Dermis microvascular lymphatic vessel endothelial cell (primary cell): ENCODE results near the gene MNX1. TPM values are rescaled to one million over a fixed set of nuclear protein-coding genes. Genes with fewer than 3 reads are reported as not detected.

ENCODE experiments used
- DNase-seq, 2 donors: peaks; one replicate each; pipeline versions ENCODE4 v3.0.0 to v3.0.0-alpha.2; 2010; ENCODE audit warnings: low read depth in 2 of 2
- total RNA-seq: library from RNA; depleted of rRNA; stranded (reverse); fragments of >200 nt; gene quantifications from 2 replicates; pipeline ENCODE4 v1.2.1, GENCODE V29; 2014

MNX1 gene
- under 0.01 TPM in 2 replicates for total RNA-seq

DNA sequence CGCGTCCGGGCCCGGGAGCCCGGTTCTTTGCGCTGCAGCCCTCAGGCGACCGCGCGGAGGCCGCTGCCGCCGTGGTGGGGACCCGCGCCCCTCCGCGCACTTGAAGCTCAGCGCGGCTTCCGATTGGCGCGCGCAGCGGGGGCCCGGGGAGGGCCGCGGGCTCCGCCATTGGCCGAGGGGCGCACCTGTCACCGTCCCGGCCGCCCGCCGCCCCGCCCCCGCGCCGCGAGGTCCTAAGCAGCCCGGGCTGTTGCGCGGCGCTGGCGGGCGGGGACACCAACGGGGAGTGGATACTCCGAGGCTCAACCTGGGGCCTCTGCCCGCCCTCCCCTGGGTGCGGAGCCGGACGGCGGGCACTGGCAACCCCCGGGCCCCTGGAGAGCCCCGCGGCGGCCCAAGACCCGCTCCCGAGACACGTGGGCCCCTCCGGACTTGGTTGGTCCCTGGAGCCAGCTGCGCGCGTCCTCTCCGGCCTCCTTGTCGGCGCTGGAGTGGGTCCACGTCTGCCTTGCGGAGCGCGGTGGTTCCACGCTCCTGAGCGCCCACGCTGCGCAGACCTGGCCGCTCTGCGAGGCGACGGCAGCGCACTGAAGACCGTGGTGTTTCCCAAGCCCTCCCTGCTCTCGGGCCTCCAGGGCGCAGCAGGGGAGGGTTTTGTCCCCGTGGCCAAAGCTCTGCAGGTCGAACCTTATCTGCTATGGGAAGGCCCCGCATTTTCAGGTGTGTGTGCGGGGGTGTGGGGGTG lies at the start of gene MNX1:
Gene MNX1 (minus strand): TSS at position 76 of the 745 bp plus-strand sequence. CDS start 313 bp downstream, outside the sequence.
- DNase-seq: peak; percentile 28 to 73

GRCh38 chr7:157059534-157059933 lies 49.1 kb upstream of the MNX1 start:
- no peak for DNase-seq

DNA sequence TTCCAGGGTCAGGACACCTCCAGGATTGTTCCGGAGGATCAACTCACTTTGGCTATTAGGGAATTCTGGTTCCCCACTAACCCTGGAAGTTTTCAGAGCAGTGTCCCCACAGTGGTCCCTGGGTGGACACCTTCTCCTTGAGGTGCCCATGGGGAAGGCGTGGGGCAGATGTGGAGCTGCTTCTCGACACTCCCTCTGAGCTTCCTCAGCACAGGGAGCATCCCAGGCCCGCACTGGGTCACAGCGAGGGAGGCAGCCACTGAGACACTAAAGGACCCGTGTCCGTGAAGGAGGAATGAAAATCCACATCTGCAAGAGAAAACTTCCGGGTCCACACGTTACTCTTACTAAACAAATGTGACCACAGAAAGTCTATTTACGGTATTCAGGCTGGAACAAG lies 48.2 kb upstream of the MNX1 start:
- no peak for DNase-seq

DNA sequence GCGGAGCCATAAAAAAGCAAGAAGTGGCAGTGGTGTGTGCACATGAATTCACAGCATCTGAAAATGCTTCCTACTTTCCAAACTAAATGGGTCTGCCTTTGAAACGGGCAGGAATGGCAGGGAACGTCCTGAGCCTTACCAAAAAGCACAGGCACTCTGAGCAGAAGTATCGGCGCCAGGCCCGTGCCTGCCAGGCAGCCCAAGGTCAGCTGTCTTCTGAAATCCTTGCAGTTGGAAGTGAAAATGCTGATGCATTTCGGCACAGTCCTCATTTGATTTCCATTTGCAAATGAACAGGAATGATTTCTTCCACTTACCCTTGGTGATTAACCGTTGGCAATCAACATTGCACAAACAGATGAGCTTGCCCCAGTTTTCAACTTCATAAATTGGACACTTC lies 47.6 kb upstream of the MNX1 start:
- no peak for DNase-seq

DNA sequence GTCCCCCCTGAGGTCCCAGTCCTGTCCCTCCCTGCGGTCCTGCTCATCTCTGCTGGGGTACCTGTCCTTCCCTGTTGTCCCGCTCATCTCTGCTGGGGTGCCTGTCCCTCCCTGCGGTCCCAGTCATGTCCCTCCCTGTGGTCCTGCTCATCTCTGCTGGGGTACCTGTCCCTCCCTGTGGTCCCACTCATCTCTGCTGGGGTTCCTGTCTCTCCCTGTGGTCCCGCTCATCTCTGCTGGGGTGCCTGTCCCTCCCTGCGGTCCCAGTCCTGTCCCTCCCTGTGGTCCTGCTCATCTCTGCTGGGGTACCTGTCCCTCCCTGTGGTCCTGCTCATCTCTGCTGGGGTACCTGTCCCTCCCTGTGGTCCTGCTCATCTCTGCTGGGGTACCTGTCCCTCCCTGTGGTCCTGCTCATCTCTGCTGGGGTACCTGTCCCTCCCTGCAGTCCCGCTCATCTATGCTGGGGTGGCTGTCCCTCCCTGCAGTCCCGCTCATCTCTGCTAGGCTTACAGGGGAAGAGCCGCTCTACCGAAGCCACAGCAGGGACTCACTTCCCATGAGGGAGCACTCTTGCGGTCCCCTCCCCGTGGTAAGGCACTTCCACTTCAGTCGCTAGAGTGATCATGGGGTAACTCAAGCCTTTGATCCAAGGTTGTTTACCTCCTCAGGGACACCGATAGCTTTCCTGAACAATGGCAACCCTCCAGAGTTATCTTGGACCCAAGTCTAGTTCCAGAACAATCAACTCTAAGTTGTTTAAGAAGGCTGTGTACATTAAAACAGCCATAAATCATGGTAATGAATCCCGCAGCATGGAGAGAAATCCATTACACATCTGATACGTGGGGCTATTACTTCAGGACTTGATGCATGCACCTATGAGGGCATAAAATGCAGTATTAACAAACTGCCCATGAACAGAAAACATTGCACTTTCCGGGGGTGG lies 46.8 kb upstream of the MNX1 start:
- DNase-seq: no peak

DNA sequence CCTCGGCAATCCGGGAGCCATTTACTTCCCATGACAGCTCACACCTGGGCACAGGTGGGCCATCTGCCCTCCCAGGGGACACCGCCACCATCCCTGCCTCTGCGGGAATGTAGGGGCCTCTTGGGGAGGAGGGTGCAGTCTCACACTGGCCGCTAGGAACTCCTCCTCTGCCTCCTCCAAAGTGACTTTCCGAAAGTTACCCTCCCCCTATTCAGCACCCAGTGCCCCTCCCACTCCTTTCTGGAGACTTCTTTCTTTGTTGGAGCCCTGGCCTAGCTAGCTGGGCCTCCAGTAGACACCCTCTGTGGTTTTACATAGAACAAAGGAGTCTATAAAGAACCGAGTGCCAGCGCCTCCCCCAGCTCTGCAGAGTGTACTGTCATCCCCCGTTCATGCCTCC lies 45.8 kb upstream of the MNX1 start:
- DNase-seq: no peak

DNA sequence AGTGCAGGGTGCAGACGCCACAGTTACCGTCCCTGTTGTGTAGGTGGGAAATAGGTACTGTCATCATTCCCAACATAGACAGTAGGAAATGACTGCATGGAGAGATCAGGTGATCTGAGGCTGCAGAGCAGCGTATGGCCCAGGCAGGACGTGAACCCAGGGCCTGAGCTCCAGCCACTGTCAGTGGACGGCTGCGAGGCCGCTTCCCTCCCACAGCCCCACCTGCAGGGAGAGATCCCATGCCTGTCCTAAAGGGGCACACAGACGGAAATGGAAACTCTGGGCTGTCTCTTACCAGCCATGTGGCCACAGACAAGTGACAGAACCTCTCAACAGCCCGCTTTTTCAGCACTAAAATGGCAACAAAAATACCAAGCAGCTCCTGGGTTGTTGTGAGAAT lies 44.5 kb upstream of the MNX1 start:
- DNase-seq: no peak

- no peak for DNase-seq
These were observed 42.7 kb upstream of the MNX1 start for GRCh38 chr7:157053118-157053517.

DNA sequence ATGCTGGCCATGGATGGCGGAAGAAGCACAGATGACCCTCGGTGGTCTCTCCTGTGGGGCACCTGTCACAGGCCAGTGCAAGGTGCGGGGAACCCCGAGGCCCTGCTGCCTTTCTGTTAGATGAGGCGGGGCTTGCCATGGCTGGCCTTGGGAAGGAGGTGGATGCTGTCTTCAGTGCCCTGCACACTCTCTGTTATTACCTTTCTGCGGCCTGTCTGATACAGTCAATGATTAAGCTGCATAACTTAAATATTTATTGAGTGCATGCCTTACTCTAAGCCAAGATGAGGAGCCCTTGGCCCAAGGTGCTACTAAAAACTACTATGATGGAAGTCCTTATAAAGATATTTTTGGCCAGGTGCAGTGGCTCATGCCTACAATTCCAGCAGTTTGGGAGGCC lies 36.7 kb upstream of the MNX1 start:
- no peak for DNase-seq

GRCh38 chr7:157046681-157047080 lies 36.2 kb upstream of the MNX1 start:
- no peak for DNase-seq

DNA sequence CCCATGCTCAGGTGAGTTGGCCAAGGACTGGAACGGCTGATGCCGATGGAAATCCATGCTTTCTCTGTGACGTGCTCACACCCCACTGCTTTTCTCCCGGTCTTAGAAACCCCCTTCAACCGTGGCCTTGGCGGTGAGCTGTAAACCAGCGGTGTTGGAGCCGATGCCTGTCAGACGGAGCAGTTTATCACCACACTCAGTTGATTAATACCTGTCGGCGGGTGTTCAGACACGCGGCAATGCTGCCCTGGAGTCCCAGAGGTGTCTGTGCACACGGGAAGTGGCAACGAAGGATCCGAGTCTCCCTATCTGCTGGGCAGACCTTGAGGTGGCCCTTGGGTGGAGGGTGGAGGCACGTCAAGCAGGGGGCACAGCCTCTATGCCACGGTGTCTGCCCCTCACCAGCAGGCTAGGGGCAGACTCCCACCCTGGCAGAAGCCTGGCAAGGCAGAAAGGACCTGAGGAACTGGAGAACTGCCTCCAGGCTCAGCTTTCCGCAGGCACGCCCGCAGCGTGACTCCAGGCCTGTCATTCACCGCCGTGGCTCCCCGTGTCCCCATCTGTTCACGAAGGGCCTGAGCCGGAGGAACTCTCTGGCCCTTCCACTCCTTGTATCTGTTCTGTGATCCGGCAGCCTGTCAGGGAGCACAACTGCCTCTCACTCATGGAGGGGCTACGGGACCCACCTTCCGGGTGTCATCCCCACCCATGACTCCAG lies 34.6 kb upstream of the MNX1 start:
- no peak for DNase-seq

DNA sequence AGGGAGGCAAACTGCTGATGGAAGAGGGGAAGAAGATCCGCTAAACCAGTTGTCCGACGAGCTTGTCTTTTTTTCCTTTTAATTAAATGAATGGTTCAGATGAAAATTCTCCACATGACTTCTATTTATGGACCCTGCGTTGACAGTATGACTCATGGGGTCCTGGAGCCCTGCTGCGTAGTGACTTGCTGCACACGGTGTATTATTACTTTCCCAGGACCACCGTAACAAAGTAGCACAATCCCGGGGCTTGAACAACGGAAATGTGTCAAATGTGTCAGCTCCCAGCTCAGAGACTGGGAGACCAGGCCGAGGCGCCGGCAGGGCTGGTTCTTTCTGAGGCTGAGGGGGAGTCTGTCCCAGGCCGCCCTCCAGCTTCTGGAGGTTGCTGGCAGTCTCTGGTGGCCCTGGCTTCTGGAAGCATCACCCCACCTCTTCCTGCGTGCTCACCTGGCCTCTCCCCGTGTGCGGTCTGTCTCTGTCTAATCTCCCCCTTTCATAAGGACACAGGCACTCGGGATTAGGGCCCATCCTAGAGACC lies 33.8 kb upstream of the MNX1 start:
- no peak for DNase-seq

GRCh38 chr7:157043745-157044144 lies 33.3 kb upstream of the MNX1 start:
- no peak for DNase-seq

- no peak for DNase-seq
These were observed 31.2 kb upstream of the MNX1 start for GRCh38 chr7:157041514-157042277.

GRCh38 chr7:157041004-157041403 lies 30.5 kb upstream of the MNX1 start:
- no peak for DNase-seq

DNA sequence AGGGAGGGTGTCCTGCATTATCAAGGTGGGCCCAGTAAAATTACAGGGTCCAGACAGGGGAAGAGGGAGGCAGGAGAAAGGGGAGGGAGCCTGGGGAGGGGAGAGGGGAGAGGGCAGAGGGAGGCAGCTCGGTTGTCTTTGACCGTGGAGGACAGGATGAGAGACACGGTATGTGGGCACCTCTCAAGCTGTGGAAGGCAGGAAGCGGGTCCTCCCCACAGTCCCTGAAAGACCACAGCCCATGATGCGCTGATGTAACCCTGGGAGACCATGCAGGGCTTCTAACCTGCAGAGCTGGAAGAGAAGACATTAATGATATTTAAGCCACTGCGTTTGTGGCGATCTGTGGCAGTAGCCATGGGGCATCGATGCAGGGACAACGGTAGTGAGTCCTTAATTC lies 27.2 kb upstream of the MNX1 start:
- DNase-seq: no peak

GRCh38 chr7:157037028-157037427 lies 26.6 kb upstream of the MNX1 start:
- DNase-seq: no peak

DNA sequence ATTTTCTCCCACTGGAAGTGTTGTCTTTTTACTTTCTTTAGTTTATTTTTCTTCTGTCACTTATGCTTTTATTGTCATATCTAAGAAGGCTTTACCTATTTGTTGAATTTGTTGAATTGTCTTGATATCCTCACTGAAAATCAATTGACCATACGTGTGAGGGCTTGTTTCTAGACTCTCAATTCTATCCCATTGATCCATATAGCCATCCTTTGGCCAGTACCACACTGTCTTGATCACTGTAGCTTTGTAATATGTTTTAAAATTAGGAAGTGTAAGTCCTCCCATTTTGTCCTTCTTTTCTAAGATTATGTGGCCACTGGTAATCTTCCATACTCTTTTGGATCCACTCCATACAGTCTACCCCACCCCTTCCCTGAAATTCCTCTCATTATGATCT lies 25.5 kb upstream of the MNX1 start:
- no peak for DNase-seq

GRCh38 chr7:157035302-157035701 lies 24.8 kb upstream of the MNX1 start:
- no peak for DNase-seq

DNA sequence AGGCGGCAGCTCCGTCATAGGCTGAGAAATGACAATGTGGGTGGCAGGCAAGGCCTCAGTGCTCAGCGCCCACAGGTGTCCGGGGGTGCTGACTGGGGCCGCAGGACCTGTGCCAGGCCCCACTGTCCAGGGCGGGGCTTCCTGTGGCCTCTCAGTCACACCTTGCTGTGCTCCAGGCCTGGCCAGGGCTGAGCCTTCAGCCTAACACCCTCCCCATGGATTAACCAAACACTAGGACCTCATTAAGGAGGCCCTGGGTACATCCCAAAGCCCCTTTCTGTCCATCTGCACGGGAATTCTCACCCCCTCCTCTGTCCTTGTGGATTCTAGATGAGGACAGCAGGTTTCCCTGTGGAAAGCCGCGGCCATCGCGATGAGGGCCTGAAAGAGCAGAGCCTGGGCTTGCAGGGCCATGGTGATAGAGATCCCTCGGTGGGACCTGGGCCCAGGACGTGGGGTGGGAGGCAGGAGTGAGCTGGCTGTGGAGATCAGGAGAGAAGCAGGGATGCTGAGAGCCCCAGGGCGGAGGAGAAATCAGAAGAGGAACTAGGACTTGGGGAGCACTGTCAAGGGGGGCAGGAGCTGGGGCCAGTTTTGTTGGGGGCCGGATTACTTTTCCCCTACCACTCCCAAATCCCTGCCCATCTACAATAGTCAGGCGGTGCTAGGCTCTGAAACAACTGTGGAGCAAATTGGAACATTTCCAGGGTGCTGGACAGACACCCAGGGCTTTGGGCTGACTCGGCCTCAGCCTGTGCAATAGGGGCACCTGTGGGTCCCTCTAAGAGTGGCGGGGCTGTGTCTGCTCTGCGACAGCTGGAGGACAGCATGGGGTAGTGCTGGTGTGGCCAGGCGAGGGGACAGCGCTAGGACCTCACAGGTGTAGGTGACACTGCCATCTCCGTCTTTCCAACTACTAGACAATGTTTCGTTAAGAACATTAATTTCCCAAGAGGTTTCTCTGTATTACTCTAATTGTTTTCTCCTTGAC lies 23.3 kb upstream of the MNX1 start:
- DNase-seq: no peak
